Calu3 (cell line): Measurements from ENCODE around the gene AQP11. TPM values are rescaled to one million over a fixed set of nuclear protein-coding genes. Genes with fewer than 3 reads are reported as not detected.
A peak's percentile ranks its signal among the peaks of the same experiment; 100 is the strongest.

ENCODE experiments used
- BruUV-seq: library from RNA; stranded (reverse); fragments of 400-500 nt; replicated peaks from 2 replicates; lab custom pipeline; 2021; lab: Mats Ljungman, UMichigan
- CTCF ChIA-PET: fragments of 300-600 bp; sonication (Branson Sonifier 250); formaldehyde crosslinking; loops from one replicate; lab custom pipeline; 2022; ENCODE audit warnings: antibody characterized with exemption; lab: Charles Lee
- DNase-seq: peaks from one replicate; pipeline ENCODE4 v3.0.0; 2022
- H3K27ac Mint-ChIP-seq: one replicate; pipeline ENCODE4 v1.8.0; 2022; ENCODE audit warnings: mixed read lengths; ENCODE audit not compliant: unreplicated experiment
- H3K27me3 Mint-ChIP-seq: one replicate; pipeline ENCODE4 v1.8.0; 2022; ENCODE audit warnings: mixed read lengths; ENCODE audit not compliant: unreplicated experiment
- H3K36me3 Mint-ChIP-seq: one replicate; pipeline ENCODE4 v1.8.0; 2022; ENCODE audit warnings: mild to moderate bottlenecking, moderate library complexity, mixed read lengths; ENCODE audit not compliant: insufficient read depth, unreplicated experiment
- H3K4me1 Mint-ChIP-seq: one replicate; pipeline ENCODE4 v1.8.0; 2022; ENCODE audit warnings: mild to moderate bottlenecking, low read depth, mixed read lengths; ENCODE audit not compliant: unreplicated experiment
- H3K4me3 Mint-ChIP-seq: one replicate; pipeline ENCODE4 v1.8.0; 2022; ENCODE audit warnings: mild to moderate bottlenecking, low read depth, moderate library complexity, mixed read lengths; ENCODE audit not compliant: unreplicated experiment
- H3K9me3 Mint-ChIP-seq: one replicate; pipeline ENCODE4 v1.8.0; 2022; ENCODE audit warnings: low read depth, mixed read lengths; ENCODE audit not compliant: unreplicated experiment
- CTCF ChIP-seq: fragments of 200-600 bp; IDR thresholded peaks from one replicate; pipeline ENCODE4 v1.8.0; 2022; ENCODE audit warnings: antibody characterized with exemption; ENCODE audit not compliant: unreplicated experiment
- intact Hi-C: fragments of 100-400 bp; cut with micrococcal nuclease; formaldehyde crosslinking; loops from one replicate; pipeline ENCODE4 v1.10.0; 2022; ENCODE audit not compliant: unreplicated experiment
- total RNA-seq: library from RNA; stranded (reverse); gene quantifications from 2 replicates; pipeline ENCODE4 v1.2.3, GENCODE V29; 2022

Gene AQP11
- total RNA-seq, 1 experiment from 2014 or later: 1.4 TPM

DNA sequence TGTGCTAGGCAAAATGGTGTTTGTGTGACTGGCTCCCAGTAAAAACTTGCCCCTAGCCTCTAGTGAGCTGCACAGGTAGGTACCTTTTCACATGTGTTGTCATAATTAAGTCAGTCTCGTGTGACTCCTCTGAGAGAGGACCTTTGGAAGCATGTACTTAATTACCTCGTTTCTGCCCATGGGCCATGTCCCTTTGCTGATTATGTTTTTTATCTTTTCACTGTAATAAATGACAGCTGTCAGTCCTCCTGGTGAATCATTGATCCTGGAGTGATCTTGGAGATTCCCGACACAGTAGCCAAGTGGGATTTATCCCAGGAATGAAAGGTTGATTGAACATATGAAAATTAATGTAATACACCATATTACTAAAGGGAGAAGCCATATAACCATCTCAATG, 60.4 kb downstream of the AQP11 start:
- no TSS peak for BruUV-seq
- no peak overlapping the region for H3K4me3 Mint-ChIP-seq
- H3K36me3 Mint-ChIP-seq: no peaks in the 10 kb centered on the region
- no peak overlapping the region for H3K27ac Mint-ChIP-seq
- no peak for DNase-seq
- CTCF ChIA-PET: no interaction called here
- no peaks in the 10 kb centered on the region for H3K9me3 Mint-ChIP-seq
- H3K27me3 Mint-ChIP-seq: no peaks in the 10 kb centered on the region
- TF ChIP-seq CTCF: no peak
- intact Hi-C loops: no loop called here
- H3K4me1 Mint-ChIP-seq: no peaks in the 10 kb centered on the region

- Mint-ChIP-seq H3K4me3 (no peak overlapping the region), H3K27ac (no peak overlapping the region), H3K9me3 (no peaks in the 10 kb centered on the region), H3K36me3 (no peaks in the 10 kb centered on the region), H3K4me1 (no peaks in the 10 kb centered on the region), H3K27me3 (no peaks in the 10 kb centered on the region)
- intact Hi-C loops: no loop called here
- CTCF ChIA-PET: no interaction called here
- no peak for TF ChIP-seq CTCF
- DNase-seq: peak; percentile 19
- no TSS peak for BruUV-seq
Measured at GRCh38 chr11:77654770-77655434, 65.1 kb downstream of the AQP11 start.

- CTCF ChIA-PET: no interaction called here
Measured at GRCh38 chr11:77656362-77656761, 66.6 kb downstream of the AQP11 start.

DNA sequence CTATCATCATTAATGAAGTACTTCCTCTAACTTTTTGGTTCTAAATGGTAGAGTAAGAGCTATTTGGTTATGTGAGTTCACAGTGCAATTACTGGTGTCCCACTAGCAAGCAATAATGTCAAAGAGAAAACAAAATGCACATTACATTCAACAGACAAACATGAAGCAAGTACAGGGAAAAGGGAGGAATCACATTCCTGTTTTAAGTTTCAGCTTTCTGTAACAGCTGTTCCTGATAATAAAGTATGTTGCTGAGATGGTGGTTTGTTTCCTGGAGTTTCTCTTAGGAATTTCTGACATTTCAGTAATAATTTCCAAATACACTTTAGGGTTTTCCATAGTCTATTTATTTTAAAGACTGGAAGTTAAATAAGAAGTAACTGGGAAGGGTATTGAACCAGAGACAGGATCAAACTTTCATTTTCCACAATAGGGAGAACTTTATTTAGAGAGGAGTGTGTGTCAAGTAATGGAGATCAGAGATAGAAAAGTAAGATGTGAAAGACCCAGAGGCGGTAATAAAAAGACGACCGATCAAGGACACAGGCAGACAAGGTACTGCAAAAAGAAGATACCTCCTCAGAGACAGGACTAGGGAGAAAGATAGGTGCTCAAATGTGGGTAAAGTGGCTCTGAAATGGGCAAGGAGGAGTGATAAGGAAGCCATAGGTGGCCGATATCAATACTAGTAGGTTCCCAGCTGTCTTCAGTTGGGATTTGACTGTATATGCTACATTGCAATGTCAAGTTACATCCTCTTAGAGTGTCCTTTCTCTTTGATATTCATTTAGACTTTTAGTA, 68.7 kb downstream of the AQP11 start:
- no TSS peak for BruUV-seq
- H3K9me3 Mint-ChIP-seq: no peaks in the 10 kb centered on the region
- H3K36me3 Mint-ChIP-seq: no peaks in the 10 kb centered on the region
- no peak overlapping the region for H3K27ac Mint-ChIP-seq
- CTCF ChIA-PET: no interaction called here
- no peaks in the 10 kb centered on the region for H3K27me3 Mint-ChIP-seq
- no peak overlapping the region for H3K4me3 Mint-ChIP-seq
- no peak for TF ChIP-seq CTCF
- intact Hi-C loops: no loop called here
- DNase-seq: no peak
- H3K4me1 Mint-ChIP-seq: no peaks in the 10 kb centered on the region

More at GRCh38 chr11:77656362-77656761, 66.6 kb downstream of the AQP11 start:
- no peak overlapping the region for H3K27ac Mint-ChIP-seq
- no peak for TF ChIP-seq CTCF
- H3K9me3 Mint-ChIP-seq: no peaks in the 10 kb centered on the region
- BruUV-seq: no TSS peak
- H3K4me3 Mint-ChIP-seq: no peak overlapping the region
- no peaks in the 10 kb centered on the region for H3K4me1 Mint-ChIP-seq
- intact Hi-C loops: no loop called here
- no peaks in the 10 kb centered on the region for H3K27me3 Mint-ChIP-seq
- H3K36me3 Mint-ChIP-seq: no peaks in the 10 kb centered on the region
- no peak for DNase-seq

Other genes starting within 250 kb of the AQP11 start
- 56.3 and 58.5 TPM in 2 replicates for gene PAK1, start 115.9 kb upstream of the AQP11 start, total RNA-seq
- 91.8 and 99.6 TPM in 2 replicates for gene CLNS1A, start 47.8 kb downstream of the AQP11 start, total RNA-seq
- gene RSF1, start 230.8 kb downstream of the AQP11 start, total RNA-seq: 68.5 and 76.4 TPM in 2 replicates
- 11.7 and 12.9 TPM in 2 replicates for gene AAMDC, start 231.2 kb downstream of the AQP11 start, total RNA-seq